Measurements from ENCODE around the gene ASCC3.

DNA sequence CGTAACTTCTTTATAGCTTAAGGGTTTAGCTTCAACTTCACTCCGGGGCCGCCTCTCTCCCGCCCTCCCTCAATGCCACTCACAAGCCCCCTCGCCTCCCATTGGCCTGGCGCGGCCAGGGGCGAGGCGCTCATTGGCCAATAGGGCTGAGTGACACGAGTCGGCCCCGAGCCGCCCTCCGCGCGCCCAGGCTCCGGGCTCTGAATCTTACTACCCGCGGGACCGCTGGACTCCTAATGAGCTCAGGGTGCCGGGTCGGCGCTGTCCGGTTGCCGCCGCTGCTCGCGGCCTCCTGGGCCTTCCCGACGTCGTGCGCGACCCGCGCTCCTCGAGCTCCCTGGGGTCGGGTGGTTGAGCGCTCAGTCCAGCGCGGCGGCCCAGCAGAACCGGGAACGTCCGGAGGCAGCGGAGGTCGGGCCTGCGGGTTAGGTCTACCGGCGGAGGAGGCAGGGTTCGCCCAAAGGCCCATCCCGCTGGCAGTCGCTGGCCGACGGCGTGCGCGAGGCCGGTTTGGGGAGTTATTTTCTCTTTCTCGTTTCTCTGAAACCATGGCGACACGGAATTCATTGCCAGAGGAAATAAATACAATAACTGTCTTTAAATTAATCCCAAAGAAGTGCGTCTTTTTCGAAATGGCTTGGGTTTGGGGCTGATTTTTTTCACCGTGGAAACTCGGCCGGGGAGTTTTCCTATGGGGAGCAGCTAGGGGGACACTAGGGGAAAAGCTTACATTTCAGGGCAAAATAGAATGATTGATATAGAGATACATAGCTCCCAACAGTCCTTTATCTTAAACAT lies 416.0 kb downstream of the ASCC3 start, which contains the start of gene SIM1:
- TF ChIP-seq EZH2 (IDR thresholded peaks at IDR 0.05), result peak; percentile 95
- TF ChIP-seq, protein P1, sequence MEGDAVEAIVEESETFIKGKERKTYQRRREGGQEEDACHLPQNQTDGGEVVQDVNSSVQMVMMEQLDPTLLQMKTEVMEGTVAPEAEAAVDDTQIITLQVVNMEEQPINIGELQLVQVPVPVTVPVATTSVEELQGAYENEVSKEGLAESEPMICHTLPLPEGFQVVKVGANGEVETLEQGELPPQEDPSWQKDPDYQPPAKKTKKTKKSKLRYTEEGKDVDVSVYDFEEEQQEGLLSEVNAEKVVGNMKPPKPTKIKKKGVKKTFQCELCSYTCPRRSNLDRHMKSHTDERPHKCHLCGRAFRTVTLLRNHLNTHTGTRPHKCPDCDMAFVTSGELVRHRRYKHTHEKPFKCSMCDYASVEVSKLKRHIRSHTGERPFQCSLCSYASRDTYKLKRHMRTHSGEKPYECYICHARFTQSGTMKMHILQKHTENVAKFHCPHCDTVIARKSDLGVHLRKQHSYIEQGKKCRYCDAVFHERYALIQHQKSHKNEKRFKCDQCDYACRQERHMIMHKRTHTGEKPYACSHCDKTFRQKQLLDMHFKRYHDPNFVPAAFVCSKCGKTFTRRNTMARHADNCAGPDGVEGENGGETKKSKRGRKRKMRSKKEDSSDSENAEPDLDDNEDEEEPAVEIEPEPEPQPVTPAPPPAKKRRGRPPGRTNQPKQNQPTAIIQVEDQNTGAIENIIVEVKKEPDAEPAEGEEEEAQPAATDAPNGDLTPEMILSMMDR (IDR thresholded peaks at IDR 0.05), result peak; percentile 13

Measured in neural progenitor cell (in vitro differentiated cells).